ENCODE results near the gene LIN28B. TPM values are rescaled to one million over a fixed set of nuclear protein-coding genes. Genes with fewer than 3 reads are reported as not detected.

LIN28B gene
- total and polyA plus RNA-seq, 2 of the 4 experiments (the other 2 are of a cell fraction) = not detected

DNA sequence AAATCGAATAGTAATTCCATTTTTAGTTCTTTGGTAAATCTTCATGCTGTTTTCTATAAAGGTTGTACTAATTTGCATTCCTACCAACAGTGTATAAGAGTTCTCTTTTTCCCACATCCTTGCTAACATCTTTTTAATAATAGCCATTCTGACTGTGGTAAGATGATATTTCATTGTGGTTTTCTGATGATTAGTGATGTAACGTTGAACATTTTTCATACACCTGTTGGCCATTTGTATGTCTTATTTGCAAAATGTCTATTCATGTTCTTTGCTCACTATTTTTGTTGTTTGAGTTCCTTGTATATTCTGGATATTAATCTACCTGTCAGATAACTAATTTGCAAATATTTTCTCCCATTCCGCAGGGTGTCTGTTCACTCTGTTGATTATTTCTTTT lies 64.5 kb downstream of the LIN28B start:
- Histone ChIP-seq H3K18ac (ENCODE audit: low read depth, low read length) (no peak overlapping the region), H4K8ac (ENCODE audit: low read depth in 2 of 2, low read length in 2 of 2) (no peak overlapping the region), H3K4me1 (ENCODE audit: control insufficient read depth, insufficient read depth, low read length) (no peaks in the 10 kb centered on the region), H4K20me1 (ENCODE audit: insufficient read depth, low read length) (no peaks in the 10 kb centered on the region), H2BK120ac (ENCODE audit: low read depth, low read length) (no peak overlapping the region), H3K4me2 (ENCODE audit: low read depth, low read length) (no peak overlapping the region), H3K27me3 (ENCODE audit: control insufficient read depth, insufficient read depth, low read length) (no peaks in the 10 kb centered on the region; the same call in 1 of the 2 replicates), H2AFZ (replicated peaks; ENCODE audit: low read length, poor library complexity) (no peak overlapping the region), H2BK20ac (ENCODE audit: low read depth, low read length) (no peak overlapping the region), H2AK9ac (replicated peaks; ENCODE audit: low read depth, low read length, poor library complexity) (no peak overlapping the region), H3K23ac (ENCODE audit: low read depth, low read length) (no peak overlapping the region), H4K91ac (ENCODE audit: insufficient read depth, low read depth, low read length) (no peak overlapping the region), H3K14ac (replicated peaks; ENCODE audit: low read depth, low read length) (no peak overlapping the region), H3K4me3 (ENCODE audit: insufficient read depth, low read depth, low read length) (no peak overlapping the region), H3K56ac (ENCODE audit: extremely low read depth, insufficient read depth, low read length) (no peak overlapping the region), H2BK5ac (ENCODE audit: low read depth, low read length, poor library complexity, severe bottlenecking) (no peak overlapping the region), H3K9ac (ENCODE audit: low read depth, low read length) (no peak overlapping the region), H3K4ac (ENCODE audit: low read depth, low read length) (no peak overlapping the region), H4K5ac (ENCODE audit: low read depth, low read length) (no peak overlapping the region), H3K79me1 (ENCODE audit: low read depth in 1 of 2, low read length in 2 of 2) (no peaks in the 10 kb centered on the region), H2AK5ac (ENCODE audit: low read depth, low read length) (no peak overlapping the region), H3K27ac (ENCODE audit: insufficient read depth, low read length) (no peak overlapping the region), H3K36me3 (ENCODE audit: control insufficient read depth, insufficient read depth, low read length) (no peaks in the 10 kb centered on the region), H2BK15ac (ENCODE audit: low read depth, low read length) (no peak overlapping the region), H3K9me3 (ENCODE audit: control insufficient read depth, insufficient read depth, low read length) (no peaks in the 10 kb centered on the region), H3K9me1 (ENCODE audit: insufficient read depth, low read length) (no peaks in the 10 kb centered on the region)
- in situ Hi-C loops (cut with MboI; ENCODE audit: low sequenced_read_pairs) = no loop called here
- intact Hi-C loops (cut with micrococcal nuclease) = no loop called here
- BruUV-seq (replicated peaks) = no TSS peak
- ChIA-PET CTCF (no interaction called here), POLR2A (ENCODE audit: unreplicated experiment) (no interaction called here)
- TF ChIP-seq MXI1 (IDR thresholded peaks at IDR 0.05; ENCODE audit: borderline replicate concordance, low read depth, low read length) (no peak), MAZ (IDR thresholded peaks at IDR 0.05; ENCODE audit: borderline replicate concordance, low read depth, low read length) (no peak), RCOR1 (IDR thresholded peaks at IDR 0.05; ENCODE audit: insufficient replicate concordance, low read length) (no peak)
- no peak for ATAC-seq (ENCODE audit: low read depth)
- DNase-seq = no peak
- dilution Hi-C loops (cut with HindIII; ENCODE audit: low sequenced_read_pairs, unreplicated experiment) = no loop called here
- WGBS, 2 experiments (ENCODE audit: extremely low coverage in 2 of 2, insufficient read length in 1 of 2) = no CpG with 5 or more reads among the region's 3 CpGs
